GM18519 (cell line): ENCODE measurements around the gene MAP1LC3B2.

Source experiments
- ATAC-seq: cut with Tn5 transposase; IDR thresholded peaks from one replicate; pipeline ENCODE4 v1.9.1; 2021; ENCODE audit warnings: mild to moderate bottlenecking, moderate library complexity; ENCODE audit not compliant: unreplicated experiment, low FRiP score

The MAP1LC3B2 gene

GRCh38 chr12:116537101-116537904 lies 21.9 kb upstream of the MAP1LC3B2 start:
- ATAC-seq: peak; percentile 10

- peak; percentile 67 for ATAC-seq
These were observed 21.0 kb upstream of the MAP1LC3B2 start for GRCh38 chr12:116538076-116538591.

- no peak for ATAC-seq
These were observed 20.4 kb upstream of the MAP1LC3B2 start for GRCh38 chr12:116538682-116539305.

GRCh38 chr12:116539361-116539771 lies 19.8 kb upstream of the MAP1LC3B2 start:
- ATAC-seq: no peak

- ATAC-seq: no peak
These were observed 19.2 kb upstream of the MAP1LC3B2 start for GRCh38 chr12:116539905-116540482.

- no peak for ATAC-seq
These were observed 18.5 kb upstream of the MAP1LC3B2 start for GRCh38 chr12:116540622-116541152.

- no peak for ATAC-seq
These were observed 17.4 kb upstream of the MAP1LC3B2 start for GRCh38 chr12:116541547-116542344.

GRCh38 chr12:116542345-116542956 lies 16.7 kb upstream of the MAP1LC3B2 start:
- ATAC-seq: no peak

GRCh38 chr12:116544656-116545055 lies 14.5 kb upstream of the MAP1LC3B2 start:
- no peak for ATAC-seq

GRCh38 chr12:116545144-116545543 lies 14.0 kb upstream of the MAP1LC3B2 start:
- no peak for ATAC-seq

GRCh38 chr12:116545936-116546335 lies 13.2 kb upstream of the MAP1LC3B2 start:
- no peak for ATAC-seq

- ATAC-seq: peak; percentile 59
These were observed 11.2 kb upstream of the MAP1LC3B2 start for GRCh38 chr12:116547955-116548501.

GRCh38 chr12:116549993-116550392 lies 9.2 kb upstream of the MAP1LC3B2 start:
- no peak for ATAC-seq

- no peak for ATAC-seq
These were observed 8.0 kb upstream of the MAP1LC3B2 start for GRCh38 chr12:116551151-116551550.

GRCh38 chr12:116551619-116551951 lies 7.6 kb upstream of the MAP1LC3B2 start:
- ATAC-seq: no peak

- no peak for ATAC-seq
These were observed 7.0 kb upstream of the MAP1LC3B2 start for GRCh38 chr12:116551952-116552772.

- ATAC-seq: no peak
These were observed 6.3 kb upstream of the MAP1LC3B2 start for GRCh38 chr12:116552773-116553373.

- ATAC-seq: no peak
These were observed 2.7 kb upstream of the MAP1LC3B2 start for GRCh38 chr12:116556356-116556952.
